VCaP (cell line): ENCODE data around the gene GPR107.

Experiments used
- H3K27ac ChIP-seq: fragments of 450-650 bp; 2 replicates; pipeline ENCODE4 v1.5.1; 2017
- CTCF ChIP-seq: fragments of 450-650 bp; conservative IDR thresholded peaks from 2 replicates; pipeline ENCODE4 v1.5.1; 2017; ENCODE audit warnings: mild to moderate bottlenecking, moderate library complexity

GPR107 gene

GRCh38 chr9:130183133-130183762 lies 129.5 kb downstream of the GPR107 start:
- no peak for TF ChIP-seq CTCF
- H3K27ac ChIP-seq, result no peak overlapping the region

DNA sequence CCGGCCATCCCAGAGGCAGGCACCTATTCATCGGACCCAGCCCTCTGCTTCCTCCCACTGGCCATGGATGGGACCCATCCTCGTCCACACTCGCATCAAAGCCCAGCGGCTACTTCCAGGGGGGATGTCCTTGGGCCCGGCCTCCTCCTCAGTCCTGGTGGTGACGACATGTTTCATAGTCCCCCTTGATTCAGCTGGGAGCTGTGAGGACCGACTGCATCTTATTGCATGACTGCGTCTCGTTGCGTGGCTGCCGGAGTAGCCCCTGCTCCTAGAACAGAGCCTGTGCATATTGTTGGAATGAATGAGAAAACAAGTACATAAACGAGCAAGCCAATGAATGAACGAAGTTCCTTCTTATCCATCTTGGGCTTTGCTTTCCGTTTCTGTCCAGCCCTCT lies 131.3 kb downstream of the GPR107 start:
- no peak for TF ChIP-seq CTCF

DNA sequence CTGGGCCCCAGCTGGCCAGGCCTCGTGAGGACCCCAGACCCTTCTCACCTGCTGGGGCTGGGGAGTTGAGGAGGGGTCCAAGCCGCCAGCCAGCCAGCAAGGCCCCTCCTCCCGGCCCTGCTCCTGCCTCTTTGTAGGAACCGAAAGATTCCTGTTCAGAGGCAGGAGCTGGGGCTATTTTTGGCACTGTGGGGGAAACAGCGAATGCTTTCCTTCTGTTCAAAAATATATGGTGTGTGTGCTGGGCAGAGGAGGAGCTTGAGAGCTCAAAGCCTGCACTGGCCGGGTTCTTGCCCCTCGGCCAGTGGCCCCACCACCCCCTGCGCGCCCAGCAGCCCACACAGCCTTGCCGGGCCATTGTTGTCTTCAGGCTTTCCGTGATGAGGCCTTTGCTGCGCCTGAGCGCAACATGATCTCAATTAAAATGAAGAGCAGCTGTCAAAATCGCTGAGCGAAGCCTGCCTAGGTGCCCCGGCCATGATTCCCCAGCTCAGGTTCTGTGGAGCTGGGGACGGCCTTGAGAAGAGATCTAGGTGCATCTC lies 131.9 kb downstream of the GPR107 start:
- no peak overlapping the region for H3K27ac ChIP-seq
- no peak for TF ChIP-seq CTCF

More for the DNA sequence above, 131.3 kb downstream of the GPR107 start:
- no peak overlapping the region for H3K27ac ChIP-seq

DNA sequence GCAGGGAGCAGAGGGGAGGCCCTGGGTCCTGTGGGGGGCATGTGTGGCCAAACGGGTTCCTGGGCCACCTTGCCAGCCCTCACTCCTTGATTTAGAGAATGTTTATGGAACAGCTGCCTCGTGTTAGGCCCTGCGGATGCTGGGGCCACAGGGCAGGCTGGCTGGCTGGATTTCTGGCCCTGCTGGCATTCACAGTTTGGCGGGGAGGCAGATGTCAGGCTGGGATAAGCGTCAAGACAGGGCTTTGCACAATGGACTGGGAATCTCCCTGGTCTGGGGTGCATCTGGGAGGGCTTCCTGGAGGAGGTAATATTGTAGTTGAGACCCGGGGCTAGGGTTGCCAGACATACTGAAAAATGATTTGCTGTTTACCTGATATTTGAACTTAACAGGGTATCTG lies 132.3 kb downstream of the GPR107 start:
- no peak overlapping the region for H3K27ac ChIP-seq
- TF ChIP-seq CTCF, result no peak

DNA sequence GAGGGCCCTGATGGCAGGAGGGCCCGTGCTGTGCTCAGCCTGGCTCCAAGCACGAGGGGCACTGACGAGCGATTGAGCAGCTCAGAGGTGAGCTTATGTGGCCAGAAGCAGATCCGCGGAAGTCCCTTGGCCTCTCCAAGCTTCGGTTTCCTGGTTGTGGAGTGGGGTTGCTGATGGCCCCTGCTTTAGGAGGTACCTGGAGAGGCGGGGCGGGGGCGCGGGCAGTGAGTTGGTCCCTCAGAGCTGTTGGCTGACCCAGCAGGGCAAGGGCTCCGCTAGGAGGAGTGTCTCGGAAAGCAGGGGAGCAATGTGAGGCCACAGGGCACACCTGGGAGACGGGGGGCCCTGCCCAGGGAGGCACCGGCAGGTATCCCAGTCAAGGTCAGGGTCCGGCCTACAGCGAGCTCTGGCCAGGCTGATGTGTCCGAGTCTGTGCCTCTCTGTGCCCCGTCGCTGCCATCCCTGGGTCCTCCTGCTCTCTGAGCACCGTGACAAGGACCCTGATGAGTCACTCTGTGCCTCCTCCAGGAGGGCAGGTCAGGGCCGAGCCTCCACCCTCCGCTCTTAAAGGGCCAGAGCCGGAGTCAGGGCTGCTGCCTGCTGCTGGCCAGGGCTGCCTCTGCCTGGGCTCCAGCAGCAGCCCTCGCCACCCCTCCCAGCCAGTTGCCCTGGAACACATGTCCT lies 133.3 kb downstream of the GPR107 start:
- no peak for TF ChIP-seq CTCF
- no peak overlapping the region for H3K27ac ChIP-seq

GRCh38 chr9:130187523-130187846 lies 133.8 kb downstream of the GPR107 start:
- no peak overlapping the region for H3K27ac ChIP-seq
- no peak for TF ChIP-seq CTCF

GRCh38 chr9:130188860-130189481 lies 135.3 kb downstream of the GPR107 start:
- no peak for TF ChIP-seq CTCF
- H3K27ac ChIP-seq, result no peak overlapping the region
